ENCODE data around the gene CCNI.

Gene CCNI

GRCh38 chr4:77028246-77028645 is 47.5 kb downstream of the CCNI start:
- H3K4me3 ChIP-seq (IDR thresholded peaks at IDR 0.05; ENCODE audit: insufficient read depth, low read depth, low read length): no peak overlapping the region
- peak overlapping the region; percentile 14; the same call in 1 of the 2 replicates for H3K27ac ChIP-seq
- H3K36me3 ChIP-seq (ENCODE audit: insufficient read depth): no peaks in the 10 kb centered on the region; the same call in 1 of the 2 replicates
- H2AFZ ChIP-seq (ENCODE audit: low read depth): no peak overlapping the region
- H3K4me2 ChIP-seq: no peak overlapping the region; the same call in 1 of the 2 replicates
- no peak overlapping the region for H3K9ac ChIP-seq
- no peaks in the 10 kb centered on the region for H3K27me3 ChIP-seq (ENCODE audit: insufficient read depth, low read depth)
- TF ChIP-seq, protein P1, sequence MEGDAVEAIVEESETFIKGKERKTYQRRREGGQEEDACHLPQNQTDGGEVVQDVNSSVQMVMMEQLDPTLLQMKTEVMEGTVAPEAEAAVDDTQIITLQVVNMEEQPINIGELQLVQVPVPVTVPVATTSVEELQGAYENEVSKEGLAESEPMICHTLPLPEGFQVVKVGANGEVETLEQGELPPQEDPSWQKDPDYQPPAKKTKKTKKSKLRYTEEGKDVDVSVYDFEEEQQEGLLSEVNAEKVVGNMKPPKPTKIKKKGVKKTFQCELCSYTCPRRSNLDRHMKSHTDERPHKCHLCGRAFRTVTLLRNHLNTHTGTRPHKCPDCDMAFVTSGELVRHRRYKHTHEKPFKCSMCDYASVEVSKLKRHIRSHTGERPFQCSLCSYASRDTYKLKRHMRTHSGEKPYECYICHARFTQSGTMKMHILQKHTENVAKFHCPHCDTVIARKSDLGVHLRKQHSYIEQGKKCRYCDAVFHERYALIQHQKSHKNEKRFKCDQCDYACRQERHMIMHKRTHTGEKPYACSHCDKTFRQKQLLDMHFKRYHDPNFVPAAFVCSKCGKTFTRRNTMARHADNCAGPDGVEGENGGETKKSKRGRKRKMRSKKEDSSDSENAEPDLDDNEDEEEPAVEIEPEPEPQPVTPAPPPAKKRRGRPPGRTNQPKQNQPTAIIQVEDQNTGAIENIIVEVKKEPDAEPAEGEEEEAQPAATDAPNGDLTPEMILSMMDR (conservative IDR thresholded peaks at IDR 0.05; ENCODE audit: low read depth, low read length): no peak
- H3K79me2 ChIP-seq (ENCODE audit: insufficient read depth, low read depth): no peaks in the 10 kb centered on the region
- H3K4me1 ChIP-seq (ENCODE audit: low read depth, poor library complexity, severe bottlenecking): peaks cover 41% of the 10 kb centered on the region
- H4K20me1 ChIP-seq (ENCODE audit: insufficient read depth): no peaks in the 10 kb centered on the region

DNA sequence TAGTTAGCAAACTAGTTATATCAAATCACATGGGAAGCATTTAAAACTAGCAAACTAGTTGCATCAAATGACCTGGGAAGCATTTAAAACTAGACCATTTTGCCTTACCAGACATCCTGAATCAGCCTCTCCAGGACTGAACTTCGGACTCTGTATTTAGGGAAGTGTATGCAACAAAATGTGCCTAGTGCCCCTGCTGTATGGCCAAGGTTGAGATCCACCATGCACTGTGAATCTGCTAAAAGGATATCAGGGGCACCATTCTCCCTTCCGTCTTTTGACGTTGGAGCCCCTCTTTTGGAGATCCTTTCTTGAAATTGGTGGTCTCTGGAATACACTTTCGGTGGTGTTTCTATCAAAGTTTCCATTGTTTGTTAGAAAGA is 49.5 kb downstream of the CCNI start:
- peak overlapping the region; percentile 59 for H3K27ac ChIP-seq
- no peak overlapping the region for H3K4me3 ChIP-seq (IDR thresholded peaks at IDR 0.05; ENCODE audit: insufficient read depth, low read depth, low read length)
- H3K4me2 ChIP-seq: peak overlapping the region; percentile 49; the same call in 1 of the 2 replicates
- TF ChIP-seq, protein P1 (conservative IDR thresholded peaks at IDR 0.05; ENCODE audit: low read depth, low read length): no peak
- H3K27me3 ChIP-seq (ENCODE audit: insufficient read depth, low read depth): no peaks in the 10 kb centered on the region
- no peak overlapping the region for H2AFZ ChIP-seq (ENCODE audit: low read depth)
- peaks cover 2% of the 10 kb centered on the region; the same call in 1 of the 2 replicates for H3K36me3 ChIP-seq (ENCODE audit: insufficient read depth)
- no peaks in the 10 kb centered on the region for H4K20me1 ChIP-seq (ENCODE audit: insufficient read depth)
- H3K79me2 ChIP-seq (ENCODE audit: insufficient read depth, low read depth): no peaks in the 10 kb centered on the region
- no peak overlapping the region for H3K9ac ChIP-seq
- peaks cover 49% of the 10 kb centered on the region for H3K4me1 ChIP-seq (ENCODE audit: low read depth, poor library complexity, severe bottlenecking)

- H3K27ac ChIP-seq: peak overlapping the region; percentile 59
- H3K4me2 ChIP-seq: peak overlapping the region; percentile 49
- H3K79me2 ChIP-seq (ENCODE audit: insufficient read depth, low read depth): no peaks in the 10 kb centered on the region
- no peak overlapping the region for H3K9ac ChIP-seq
- no peaks in the 10 kb centered on the region for H3K27me3 ChIP-seq (ENCODE audit: insufficient read depth, low read depth)
- TF ChIP-seq, protein P1 (conservative IDR thresholded peaks at IDR 0.05; ENCODE audit: low read depth, low read length): no peak
- peaks cover 54% of the 10 kb centered on the region for H3K4me1 ChIP-seq (ENCODE audit: low read depth, poor library complexity, severe bottlenecking)
- H2AFZ ChIP-seq (ENCODE audit: low read depth): no peak overlapping the region
- peaks cover 2% of the 10 kb centered on the region; the same call in 1 of the 2 replicates for H3K36me3 ChIP-seq (ENCODE audit: insufficient read depth)
- H3K4me3 ChIP-seq (IDR thresholded peaks at IDR 0.05; ENCODE audit: insufficient read depth, low read depth, low read length): no peak overlapping the region
- H4K20me1 ChIP-seq (ENCODE audit: insufficient read depth): no peaks in the 10 kb centered on the region
These were observed 50.0 kb downstream of the CCNI start for GRCh38 chr4:77025643-77026321.

DNA sequence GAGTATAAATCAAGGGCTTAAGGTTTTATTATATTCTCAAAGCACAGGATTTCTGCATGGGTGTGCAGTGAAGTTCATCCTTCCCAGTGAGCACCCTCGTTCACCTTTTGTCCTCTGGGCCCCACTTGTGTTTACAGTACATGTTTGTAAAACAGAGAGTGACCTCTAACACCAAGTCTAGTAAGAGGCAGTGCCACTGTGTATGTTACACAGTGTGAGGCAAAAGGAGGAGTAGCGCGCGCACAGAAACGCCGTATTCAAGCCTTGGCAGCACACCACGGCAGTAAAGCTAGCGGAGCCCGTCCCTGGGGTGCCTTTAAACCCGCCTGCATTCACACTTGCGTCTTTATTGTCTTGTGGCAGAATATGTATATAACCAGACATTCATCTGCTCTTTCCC is 51.9 kb downstream of the CCNI start:
- Histone ChIP-seq H3K4me1 (ENCODE audit: low read depth, poor library complexity, severe bottlenecking) (peaks cover 54% of the 10 kb centered on the region), H2AFZ (ENCODE audit: low read depth) (no peak overlapping the region), H3K4me3 (IDR thresholded peaks at IDR 0.05; ENCODE audit: insufficient read depth, low read depth, low read length) (no peak overlapping the region), H3K79me2 (ENCODE audit: insufficient read depth, low read depth) (no peaks in the 10 kb centered on the region), H4K20me1 (ENCODE audit: insufficient read depth) (no peaks in the 10 kb centered on the region), H3K4me2 (no peak overlapping the region), H3K27me3 (ENCODE audit: insufficient read depth, low read depth) (no peaks in the 10 kb centered on the region), H3K36me3 (ENCODE audit: insufficient read depth) (peaks cover 2% of the 10 kb centered on the region; the same call in 1 of the 2 replicates), H3K27ac (no peak overlapping the region), H3K9ac (no peak overlapping the region)
- TF ChIP-seq, protein P1 (conservative IDR thresholded peaks at IDR 0.05; ENCODE audit: low read depth, low read length): no peak
